Measurements from ENCODE around the gene GRID1. TPM values are rescaled to one million over a fixed set of nuclear protein-coding genes. Genes with fewer than 3 reads are reported as not detected.

Gene GRID1
- total RNA-seq, 1 experiment from 2014 or later: not detected

DNA sequence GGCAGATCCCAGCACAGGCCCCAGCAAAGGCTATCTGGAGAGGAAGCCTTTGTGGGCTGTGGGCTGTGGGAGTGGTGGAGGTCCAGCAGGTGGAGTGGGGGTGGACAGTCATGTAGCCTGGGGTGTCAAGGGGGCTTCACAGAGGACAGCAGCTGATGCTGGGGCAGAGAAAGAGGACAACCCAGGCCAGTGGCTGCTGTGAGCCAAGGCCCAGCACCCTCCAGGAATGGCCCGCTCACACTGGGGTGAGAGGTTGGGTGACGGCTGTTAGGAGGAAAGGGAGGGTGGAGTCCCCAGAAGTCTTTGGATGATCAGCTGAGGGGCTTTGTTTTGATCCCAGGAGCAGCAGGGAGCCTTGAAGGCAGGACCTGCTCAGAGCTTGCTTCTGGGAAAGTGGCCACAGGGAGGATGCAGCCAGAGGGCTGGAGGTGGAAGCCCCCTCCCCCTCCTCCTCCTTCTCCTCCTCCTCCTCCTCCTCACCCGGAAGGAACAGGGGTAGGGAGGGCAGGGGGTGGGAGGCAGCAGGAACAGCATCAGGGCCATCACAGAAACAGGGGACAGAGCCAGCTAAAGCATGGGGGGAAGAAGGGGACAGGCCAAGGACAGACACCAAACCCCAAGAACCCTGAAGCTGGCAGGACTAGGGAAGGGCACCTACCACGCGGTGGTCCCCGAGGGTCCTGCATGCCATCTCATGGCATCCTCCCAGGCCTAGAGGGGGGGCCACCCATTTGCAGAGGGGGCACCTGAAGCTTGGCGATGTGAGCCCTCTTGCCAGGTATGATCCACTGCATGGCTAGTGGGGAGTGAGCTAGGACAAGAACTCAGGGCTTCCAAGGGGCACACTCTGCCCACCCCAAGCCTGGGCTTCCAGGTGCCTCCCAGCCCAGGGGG, 144.9 kb downstream of the GRID1 start:
- no TSS peak for BruUV-seq (replicated peaks)

DNA sequence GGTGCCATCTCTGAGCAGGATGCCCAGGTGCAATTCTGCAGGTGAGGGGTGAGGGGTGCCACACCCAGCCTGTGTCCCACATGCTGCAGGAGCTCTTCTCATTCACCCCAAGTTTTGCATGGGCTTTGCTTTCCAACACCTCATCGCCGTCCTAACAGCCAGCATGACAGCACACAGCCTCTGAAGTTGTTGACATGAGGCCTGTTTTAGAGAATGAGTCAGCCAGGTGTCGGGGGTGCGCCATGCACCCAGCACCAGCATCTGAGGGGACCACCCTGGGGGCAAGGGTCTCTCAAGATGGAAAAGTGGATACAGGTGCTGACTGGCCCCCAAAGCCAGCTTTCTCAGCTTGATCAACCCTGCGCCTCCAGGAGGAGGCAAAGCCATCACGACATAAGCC, 146.0 kb downstream of the GRID1 start:
- Mint-ChIP-seq H3K27me3 (ENCODE audit: unreplicated experiment) (peaks cover 90% of the 10 kb centered on the region), H3K36me3 (ENCODE audit: insufficient read depth, unreplicated experiment) (no peaks in the 10 kb centered on the region), H3K27ac (ENCODE audit: unreplicated experiment) (no peak overlapping the region), H3K4me1 (ENCODE audit: low read depth, unreplicated experiment) (no peaks in the 10 kb centered on the region), H3K9me3 (ENCODE audit: low read depth, unreplicated experiment) (no peaks in the 10 kb centered on the region), H3K4me3 (ENCODE audit: low read depth, unreplicated experiment) (no peak overlapping the region)
- TF ChIP-seq, protein P1, sequence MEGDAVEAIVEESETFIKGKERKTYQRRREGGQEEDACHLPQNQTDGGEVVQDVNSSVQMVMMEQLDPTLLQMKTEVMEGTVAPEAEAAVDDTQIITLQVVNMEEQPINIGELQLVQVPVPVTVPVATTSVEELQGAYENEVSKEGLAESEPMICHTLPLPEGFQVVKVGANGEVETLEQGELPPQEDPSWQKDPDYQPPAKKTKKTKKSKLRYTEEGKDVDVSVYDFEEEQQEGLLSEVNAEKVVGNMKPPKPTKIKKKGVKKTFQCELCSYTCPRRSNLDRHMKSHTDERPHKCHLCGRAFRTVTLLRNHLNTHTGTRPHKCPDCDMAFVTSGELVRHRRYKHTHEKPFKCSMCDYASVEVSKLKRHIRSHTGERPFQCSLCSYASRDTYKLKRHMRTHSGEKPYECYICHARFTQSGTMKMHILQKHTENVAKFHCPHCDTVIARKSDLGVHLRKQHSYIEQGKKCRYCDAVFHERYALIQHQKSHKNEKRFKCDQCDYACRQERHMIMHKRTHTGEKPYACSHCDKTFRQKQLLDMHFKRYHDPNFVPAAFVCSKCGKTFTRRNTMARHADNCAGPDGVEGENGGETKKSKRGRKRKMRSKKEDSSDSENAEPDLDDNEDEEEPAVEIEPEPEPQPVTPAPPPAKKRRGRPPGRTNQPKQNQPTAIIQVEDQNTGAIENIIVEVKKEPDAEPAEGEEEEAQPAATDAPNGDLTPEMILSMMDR (IDR thresholded peaks at IDR 0.05; ENCODE audit: unreplicated experiment): no peak
- intact Hi-C loops (cut with micrococcal nuclease; ENCODE audit: unreplicated experiment): no loop called here
- CTCF ChIA-PET: no interaction called here
- no TSS peak for BruUV-seq (replicated peaks)
- DNase-seq: no peak

More for the DNA sequence above, 144.9 kb downstream of the GRID1 start:
- H3K9me3 Mint-ChIP-seq (ENCODE audit: low read depth, unreplicated experiment): no peaks in the 10 kb centered on the region
- no peaks in the 10 kb centered on the region for H3K36me3 Mint-ChIP-seq (ENCODE audit: insufficient read depth, unreplicated experiment)
- H3K4me3 Mint-ChIP-seq (ENCODE audit: low read depth, unreplicated experiment): no peak overlapping the region
- no peaks in the 10 kb centered on the region for H3K4me1 Mint-ChIP-seq (ENCODE audit: low read depth, unreplicated experiment)
- TF ChIP-seq, protein P1 (IDR thresholded peaks at IDR 0.05; ENCODE audit: unreplicated experiment): no peak
- no peak for DNase-seq
- H3K27ac Mint-ChIP-seq (ENCODE audit: unreplicated experiment): no peak overlapping the region
- peaks cover 82% of the 10 kb centered on the region for H3K27me3 Mint-ChIP-seq (ENCODE audit: unreplicated experiment)
- CTCF ChIA-PET: interaction anchor here (0.6 kb wide), 1 partner anchor 149 kb away, joined by 6 read pairs; no protein-coding TSS in a partner anchor
- intact Hi-C loops (cut with micrococcal nuclease; ENCODE audit: unreplicated experiment): no loop called here

DNA sequence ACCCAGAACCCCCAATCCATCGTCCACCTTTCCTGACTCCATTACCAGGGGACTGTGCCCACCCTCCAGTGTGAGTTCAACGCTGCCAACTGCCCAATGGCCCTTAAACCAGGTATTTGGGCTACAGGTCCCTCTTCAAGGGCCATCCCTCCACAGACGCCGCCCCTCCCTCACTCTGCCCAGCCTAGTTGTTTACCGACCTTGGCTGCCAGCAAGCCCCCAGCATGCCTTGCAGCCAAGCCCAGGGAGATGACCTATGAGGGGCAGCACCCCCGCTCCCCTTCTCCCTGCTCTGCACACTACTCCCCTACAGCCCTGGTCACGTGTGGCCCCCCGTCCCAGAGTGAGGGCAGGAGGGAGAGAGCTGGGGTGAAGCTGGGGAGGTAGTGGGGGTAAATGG, 147.3 kb downstream of the GRID1 start:
- no TSS peak for BruUV-seq (replicated peaks)

DNA sequence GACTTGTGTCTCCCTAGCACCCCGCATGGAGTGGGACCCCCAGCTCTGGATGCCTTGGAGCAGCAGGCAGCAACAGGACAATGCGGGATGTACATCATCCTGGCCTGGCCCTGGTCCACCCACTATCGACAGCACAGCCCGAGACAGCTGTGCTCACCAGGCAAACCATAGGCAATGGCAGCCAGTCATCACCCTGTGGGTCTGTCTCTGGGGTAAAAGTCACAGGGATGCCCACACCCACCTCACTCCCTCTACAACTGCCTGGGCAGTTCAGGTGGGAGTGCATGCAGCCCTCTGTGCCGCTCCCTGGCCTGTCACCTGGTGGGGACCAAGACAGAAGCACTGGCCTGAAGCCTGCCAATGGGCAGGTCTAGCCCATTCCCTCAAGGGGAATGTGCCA, 147.8 kb downstream of the GRID1 start:
- TF ChIP-seq, protein P1 (IDR thresholded peaks at IDR 0.05; ENCODE audit: unreplicated experiment): no peak
- Mint-ChIP-seq H3K4me3 (ENCODE audit: low read depth, unreplicated experiment) (no peak overlapping the region), H3K9me3 (ENCODE audit: low read depth, unreplicated experiment) (no peaks in the 10 kb centered on the region), H3K27ac (ENCODE audit: unreplicated experiment) (no peak overlapping the region), H3K27me3 (ENCODE audit: unreplicated experiment) (peaks cover 90% of the 10 kb centered on the region), H3K4me1 (ENCODE audit: low read depth, unreplicated experiment) (no peaks in the 10 kb centered on the region), H3K36me3 (ENCODE audit: insufficient read depth, unreplicated experiment) (no peaks in the 10 kb centered on the region)
- intact Hi-C loops (cut with micrococcal nuclease; ENCODE audit: unreplicated experiment): no loop called here
- DNase-seq: no peak
- BruUV-seq (replicated peaks): no TSS peak
- CTCF ChIA-PET: no interaction called here

More for the DNA sequence above, 147.3 kb downstream of the GRID1 start:
- no peaks in the 10 kb centered on the region for H3K36me3 Mint-ChIP-seq (ENCODE audit: insufficient read depth, unreplicated experiment)
- intact Hi-C loops (cut with micrococcal nuclease; ENCODE audit: unreplicated experiment): no loop called here
- peaks cover 90% of the 10 kb centered on the region for H3K27me3 Mint-ChIP-seq (ENCODE audit: unreplicated experiment)
- DNase-seq: no peak
- no peaks in the 10 kb centered on the region for H3K9me3 Mint-ChIP-seq (ENCODE audit: low read depth, unreplicated experiment)
- TF ChIP-seq, protein P1 (IDR thresholded peaks at IDR 0.05; ENCODE audit: unreplicated experiment): no peak
- H3K4me1 Mint-ChIP-seq (ENCODE audit: low read depth, unreplicated experiment): no peaks in the 10 kb centered on the region
- CTCF ChIA-PET: no interaction called here
- H3K4me3 Mint-ChIP-seq (ENCODE audit: low read depth, unreplicated experiment): no peak overlapping the region
- H3K27ac Mint-ChIP-seq (ENCODE audit: unreplicated experiment): no peak overlapping the region
